Activated naive CD4-positive, alpha-beta T cell treated with anti-CD3 and anti-CD28 coated beads, Interleukin-2, amount 10 ng/mL, durations not matched to agents 5 hours and 36 hours (primary cell): ENCODE results near the gene ZPBP2. TPM values are rescaled to one million over a fixed set of nuclear protein-coding genes. Genes with fewer than 3 reads are reported as not detected.

Experiments used
- total RNA-seq, 2 experiments: library from RNA; stranded (reverse); gene quantifications; one replicate each; pipeline ENCODE4 v1.2.3, GENCODE V29; 2021

The ZPBP2 gene, protein sequence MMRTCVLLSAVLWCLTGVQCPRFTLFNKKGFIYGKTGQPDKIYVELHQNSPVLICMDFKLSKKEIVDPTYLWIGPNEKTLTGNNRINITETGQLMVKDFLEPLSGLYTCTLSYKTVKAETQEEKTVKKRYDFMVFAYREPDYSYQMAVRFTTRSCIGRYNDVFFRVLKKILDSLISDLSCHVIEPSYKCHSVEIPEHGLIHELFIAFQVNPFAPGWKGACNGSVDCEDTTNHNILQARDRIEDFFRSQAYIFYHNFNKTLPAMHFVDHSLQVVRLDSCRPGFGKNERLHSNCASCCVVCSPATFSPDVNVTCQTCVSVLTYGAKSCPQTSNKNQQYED
- not detected for total RNA-seq

DNA sequence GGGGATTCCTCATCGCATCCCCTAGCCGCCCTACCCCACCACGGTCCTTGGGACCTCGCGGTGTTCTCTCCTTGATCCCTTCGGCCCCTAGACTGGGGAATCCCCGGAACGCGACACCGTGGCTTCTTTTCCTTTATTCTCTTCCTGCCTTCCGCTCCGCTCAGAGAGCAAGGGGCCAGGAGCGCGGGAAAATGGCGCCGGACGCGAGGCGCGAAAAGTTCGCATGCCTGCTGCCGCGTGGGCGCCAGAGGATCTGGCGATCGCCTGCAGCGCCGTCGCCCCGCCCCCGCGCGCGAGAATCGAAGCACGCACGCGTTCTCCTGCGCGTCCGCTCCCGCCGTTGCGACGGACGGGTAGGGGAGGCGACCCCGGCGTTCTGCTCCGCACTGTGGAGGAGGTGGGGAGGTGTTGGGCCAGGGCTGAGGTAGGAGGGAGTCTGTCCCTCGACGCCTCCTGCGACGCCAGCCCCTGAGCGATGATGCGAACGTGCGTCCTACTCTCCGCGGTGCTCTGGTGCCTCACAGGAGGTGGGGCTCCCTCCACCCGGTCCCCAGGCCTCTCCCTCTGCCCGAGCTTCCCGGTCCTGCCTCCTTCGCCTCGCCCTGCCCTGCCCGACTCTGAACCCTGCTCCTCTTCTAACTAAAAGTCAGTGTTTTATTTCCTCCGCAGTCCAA is at the start of gene ZPBP2:
TSS of gene ZPBP2 (plus strand) at position 323 of the 674 bp plus-strand sequence. CDS start at position 476, 153 bp downstream.

DNA sequence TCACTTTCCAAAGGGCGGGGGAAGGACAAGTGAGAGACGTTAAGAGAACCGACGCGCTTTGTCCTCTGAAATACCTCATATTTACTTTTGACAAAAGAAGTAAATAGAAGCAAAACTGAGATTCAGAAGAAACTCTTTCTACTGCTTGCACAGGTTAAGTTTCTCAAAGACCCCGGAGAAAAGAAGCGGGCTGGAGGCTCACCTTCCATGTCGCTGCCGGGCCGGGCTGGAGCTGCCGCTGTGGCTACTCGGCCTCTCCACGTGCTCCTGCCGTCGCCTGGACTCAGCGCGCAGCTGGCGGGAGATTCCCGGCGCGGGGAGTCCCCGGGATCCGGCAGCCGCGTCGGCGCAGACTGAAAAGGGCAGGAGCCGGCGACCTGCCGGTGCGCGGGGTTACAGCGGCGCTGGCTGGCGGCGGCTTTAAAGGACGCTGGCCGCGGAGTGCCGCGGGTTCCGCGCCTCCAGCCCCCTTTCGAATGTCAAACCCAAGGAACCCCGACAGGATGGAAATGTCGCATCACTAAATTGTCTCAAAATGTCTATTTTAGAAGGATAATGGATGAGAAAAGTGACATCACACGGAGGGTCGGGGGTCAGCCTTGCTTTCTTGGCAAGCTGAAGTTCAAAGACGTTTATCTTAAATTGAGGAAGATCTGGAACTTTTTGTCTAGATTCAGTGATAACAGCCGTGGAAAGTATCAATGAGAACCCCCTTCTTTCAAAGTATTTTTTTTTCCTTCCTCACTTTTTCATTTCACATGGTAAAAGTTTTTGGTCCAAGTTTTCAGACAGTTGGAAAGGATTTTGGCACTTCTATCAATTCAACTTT is 3.9 kb upstream of the ZPBP2 start, which contains the start of gene IKZF3:
TSS of gene IKZF3 (minus strand) at position 395 of the 829 bp plus-strand sequence. CDS start at position 209, 186 bp downstream.

Other genes with a start within 250 kb of the ZPBP2 start
- not detected for gene PPP1R1B, start 241.2 kb upstream of the ZPBP2 start, total RNA-seq
- gene STARD3, start 231.1 kb upstream of the ZPBP2 start, total RNA-seq = 10 to 100 TPM; 69.1 to 71.9 TPM
- gene TCAP, start 202.9 kb upstream of the ZPBP2 start, total RNA-seq = 1 to 10 TPM; 1.7 to 2.0 TPM
- not detected for gene PNMT, start 199.7 kb upstream of the ZPBP2 start, total RNA-seq
- 10 to 100 TPM; 25.5 to 25.8 TPM for gene PGAP3, start 180.1 kb upstream of the ZPBP2 start, total RNA-seq
- gene ERBB2, start 168.1 kb upstream of the ZPBP2 start, total RNA-seq = 1 to 10 TPM; 3.5 to 5.3 TPM
- 10 to 100 TPM; 48.8 to 50.0 TPM for gene MIEN1, start 137.7 kb upstream of the ZPBP2 start, total RNA-seq
- under 1 TPM; 0.67 to 0.73 TPM for gene GRB7, start 130.3 kb upstream of the ZPBP2 start, total RNA-seq
- 10 to 100 TPM; 21.1 to 25.4 TPM for gene IKZF3, start 3.9 kb upstream of the ZPBP2 start, total RNA-seq
- 10 to 100 TPM; 66.2 to 70.4 TPM for gene GSDMB, start 50.4 kb downstream of the ZPBP2 start, total RNA-seq
- gene ORMDL3, start 59.4 kb downstream of the ZPBP2 start, total RNA-seq = 100 to 1,000 TPM; 166 to 168 TPM
- gene LRRC3C, start 59.5 kb downstream of the ZPBP2 start, total RNA-seq = not detected
- gene GSDMA, start 94.8 kb downstream of the ZPBP2 start, total RNA-seq = under 1 TPM; 0.29 to 0.66 TPM
- gene PSMD3, start 112.6 kb downstream of the ZPBP2 start, total RNA-seq = 10 to 100 TPM; 73.3 to 76.2 TPM
- not detected for gene CSF3, start 147.2 kb downstream of the ZPBP2 start, total RNA-seq
- gene MED24, start 186.2 kb downstream of the ZPBP2 start, total RNA-seq = 10 to 100 TPM; 77.7 to 84.6 TPM
- 1 to 10 TPM; 9.2 to 10.0 TPM for gene THRA, start 194.8 kb downstream of the ZPBP2 start, total RNA-seq
- 1 to 10 TPM; 5.1 to 5.9 TPM for gene NR1D1, start 232.4 kb downstream of the ZPBP2 start, total RNA-seq